Hepatocyte (in vitro differentiated cells): ENCODE measurements around the gene NPNT. TPM values are rescaled to one million over a fixed set of nuclear protein-coding genes. Genes with fewer than 3 reads are reported as not detected.
A peak's percentile ranks its signal among the peaks of the same experiment; 100 is the strongest.

Experiments used
- DNase-seq: peaks from one replicate; pipeline ENCODE4 v3.0.0-alpha.2; 2016; ENCODE audit warnings: low spot score
- H2AFZ ChIP-seq: fragments of 200-600 bp; sonication (generic); 2 replicates; pipeline ENCODE4 v1.6.0; 2016; ENCODE audit warnings: antibody characterized with exemption, mild to moderate bottlenecking
- H3K27ac ChIP-seq: fragments of 200-600 bp; sonication (generic); 2 replicates; pipeline ENCODE4 v1.5.1; 2016; ENCODE audit warnings: mild to moderate bottlenecking
- H3K27me3 ChIP-seq: fragments of 200-600 bp; sonication (generic); 2 replicates; pipeline ENCODE4 v1.6.1; 2016
- H3K36me3 ChIP-seq: fragments of 200-600 bp; sonication (generic); replicated peaks from 2 replicates; pipeline ENCODE4 v1.5.1; 2016; ENCODE audit warnings: low read depth; ENCODE audit not compliant: insufficient read depth
- H3K4me1 ChIP-seq: fragments of 200-600 bp; sonication (generic); 2 replicates; pipeline ENCODE4 v1.5.1; 2016; ENCODE audit warnings: mild to moderate bottlenecking, moderate library complexity; ENCODE audit not compliant: insufficient read depth
- H3K4me2 ChIP-seq: fragments of 200-600 bp; sonication (generic); 2 replicates; pipeline ENCODE4 v1.6.0; 2016
- H3K4me3 ChIP-seq: fragments of 200-600 bp; sonication (generic); 2 replicates; pipeline ENCODE4 v1.5.1; 2016; ENCODE audit warnings: mild to moderate bottlenecking
- H3K79me2 ChIP-seq: fragments of 200-600 bp; sonication (generic); 2 replicates; pipeline ENCODE4 v1.6.0; 2017; ENCODE audit warnings: mild to moderate bottlenecking
- H3K9me2 ChIP-seq: fragments of 200-600 bp; sonication (generic); replicated peaks from 2 replicates; pipeline ENCODE4 v1.6.0; 2017; ENCODE audit warnings: mild to moderate bottlenecking; ENCODE audit not compliant: insufficient read depth
- H3K9me3 ChIP-seq: fragments of 200-600 bp; sonication (generic); 2 replicates; pipeline ENCODE4 v1.5.1; 2016; ENCODE audit warnings: low read depth, mild to moderate bottlenecking
- H4K20me1 ChIP-seq: fragments of 200-600 bp; sonication (generic); 2 replicates; pipeline ENCODE4 v1.6.0; 2016; ENCODE audit warnings: mild to moderate bottlenecking; ENCODE audit not compliant: insufficient read depth, poor library complexity, severe bottlenecking
- EZH2 ChIP-seq: fragments of 200-600 bp; sonication (generic); IDR thresholded peaks from 2 replicates; pipeline ENCODE4 v1.6.1; 2016; ENCODE audit warnings: antibody characterized with exemption, mild to moderate bottlenecking, borderline replicate concordance
- EZH2phosphoT487 ChIP-seq: fragments of 200-600 bp; sonication (generic); IDR thresholded peaks from one replicate; pipeline ENCODE4 v1.6.1; 2018; ENCODE audit warnings: antibody characterized with exemption, mild to moderate bottlenecking, low read depth, moderate library complexity; ENCODE audit not compliant: unreplicated experiment, severe bottlenecking
- WGBS: methylation state at CpG from one replicate; pipeline ENCODE4 v1.1.6; 2016; ENCODE audit warnings: low lambda C conversion rate; ENCODE audit errors: missing lambda C conversion rate; 5-methylcytosine and 5-hydroxymethylcytosine counted together
- polyA plus RNA-seq: library from polyadenylated mRNA; unstranded; fragments of >200 nt; fragmentation: Nextera tagmentation; extraction: Ambion mirVana; gene quantifications from 2 replicates; pipeline ENCODE4 v1.2.1, GENCODE V29; 2016
- total RNA-seq: library from RNA; depleted of rRNA; stranded (reverse); fragments of >200 nt; gene quantifications from 2 replicates; pipeline ENCODE4 v1.2.3, GENCODE V29; 2014
- TF ChIP-seq, protein P1 (sequence below): fragments of 200-600 bp; sonication (generic); IDR thresholded peaks from 2 replicates; pipeline ENCODE4 v1.5.1; 2016; ENCODE audit warnings: antibody characterized with exemption, mild to moderate bottlenecking; ENCODE audit not compliant: poor library complexity

Gene NPNT
- total and polyA plus RNA-seq, 2 experiments from 2014 or later: 228 to 231 TPM

DNA sequence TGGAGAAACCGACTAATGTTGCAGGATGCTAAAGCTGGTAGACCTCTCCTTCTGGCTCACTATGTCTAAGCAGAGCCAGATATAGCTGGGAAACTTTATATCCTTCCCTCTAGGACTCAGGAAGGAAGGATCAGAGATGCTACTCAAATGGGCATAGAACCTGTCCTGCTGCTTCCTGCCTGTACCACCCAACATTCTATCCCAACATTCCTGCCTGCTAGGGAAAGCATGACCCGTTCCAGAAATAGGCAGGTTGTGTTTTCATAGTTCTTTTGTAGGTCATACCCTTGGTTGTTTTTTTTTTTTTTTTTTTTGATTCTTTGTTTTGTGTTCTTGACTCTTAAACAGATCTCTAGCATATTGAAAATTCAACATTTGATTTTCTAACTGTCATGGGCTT is 5.3 kb downstream of the NPNT start:
- no peak overlapping the region for H2AFZ ChIP-seq
- no peak overlapping the region for H3K27ac ChIP-seq

DNA sequence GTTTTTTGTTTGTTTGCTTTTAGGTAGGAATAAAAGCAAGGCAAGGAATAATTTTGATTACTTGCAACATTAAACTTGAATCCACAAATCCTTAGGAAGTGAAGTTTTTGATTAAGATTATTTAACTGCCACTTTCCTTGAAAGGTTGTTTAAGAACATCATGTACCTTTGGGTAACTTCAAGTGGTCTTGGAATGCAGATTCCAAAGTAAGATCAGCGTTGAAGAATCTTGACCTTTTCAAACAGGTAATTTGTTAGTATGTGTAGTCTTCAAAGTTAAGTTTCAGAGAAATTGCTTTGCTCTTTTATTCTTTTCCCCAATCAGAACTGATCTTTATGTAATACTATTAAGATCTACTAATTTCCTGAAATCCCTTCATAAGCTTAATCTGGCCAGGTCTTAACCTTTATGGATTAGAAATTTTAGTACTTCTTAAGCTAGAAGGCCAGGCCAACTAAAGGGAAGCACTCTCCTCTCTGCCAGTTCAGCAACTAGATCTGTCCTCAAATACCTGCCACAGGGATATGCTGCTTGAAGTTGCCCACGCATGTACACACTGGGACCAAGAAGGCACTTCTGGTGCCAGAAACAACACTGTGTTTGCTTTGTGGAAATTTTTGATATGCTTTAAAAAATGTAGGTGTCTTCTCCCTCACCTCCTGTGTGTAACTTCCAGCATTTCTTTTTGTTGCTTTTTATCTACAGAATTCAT is 7.4 kb downstream of the NPNT start:
- no peak for TF ChIP-seq EZH2
- TF ChIP-seq, protein P1, sequence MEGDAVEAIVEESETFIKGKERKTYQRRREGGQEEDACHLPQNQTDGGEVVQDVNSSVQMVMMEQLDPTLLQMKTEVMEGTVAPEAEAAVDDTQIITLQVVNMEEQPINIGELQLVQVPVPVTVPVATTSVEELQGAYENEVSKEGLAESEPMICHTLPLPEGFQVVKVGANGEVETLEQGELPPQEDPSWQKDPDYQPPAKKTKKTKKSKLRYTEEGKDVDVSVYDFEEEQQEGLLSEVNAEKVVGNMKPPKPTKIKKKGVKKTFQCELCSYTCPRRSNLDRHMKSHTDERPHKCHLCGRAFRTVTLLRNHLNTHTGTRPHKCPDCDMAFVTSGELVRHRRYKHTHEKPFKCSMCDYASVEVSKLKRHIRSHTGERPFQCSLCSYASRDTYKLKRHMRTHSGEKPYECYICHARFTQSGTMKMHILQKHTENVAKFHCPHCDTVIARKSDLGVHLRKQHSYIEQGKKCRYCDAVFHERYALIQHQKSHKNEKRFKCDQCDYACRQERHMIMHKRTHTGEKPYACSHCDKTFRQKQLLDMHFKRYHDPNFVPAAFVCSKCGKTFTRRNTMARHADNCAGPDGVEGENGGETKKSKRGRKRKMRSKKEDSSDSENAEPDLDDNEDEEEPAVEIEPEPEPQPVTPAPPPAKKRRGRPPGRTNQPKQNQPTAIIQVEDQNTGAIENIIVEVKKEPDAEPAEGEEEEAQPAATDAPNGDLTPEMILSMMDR: no peak
- no peak for TF ChIP-seq EZH2phosphoT487
- no peak overlapping the region for H3K27ac ChIP-seq

More for the DNA sequence above, 5.3 kb downstream of the NPNT start:
- no peaks in the 10 kb centered on the region for H3K9me2 ChIP-seq
- no peaks in the 10 kb centered on the region for H3K9me3 ChIP-seq
- TF ChIP-seq EZH2: no peak
- TF ChIP-seq, protein P1: no peak
- no peak for TF ChIP-seq EZH2phosphoT487
- peaks cover 15% of the 10 kb centered on the region for H3K4me1 ChIP-seq
- no peak for DNase-seq
- WGBS: 73% methylated on average over 2 of the region's 2 CpGs
- no peaks in the 10 kb centered on the region for H4K20me1 ChIP-seq
- H3K79me2 ChIP-seq: peaks cover 53% of the 10 kb centered on the region
- H3K36me3 ChIP-seq: no peaks in the 10 kb centered on the region
- H3K4me2 ChIP-seq: no peak overlapping the region
- H3K4me3 ChIP-seq: no peak overlapping the region
- peaks cover 5% of the 10 kb centered on the region for H3K27me3 ChIP-seq

DNA sequence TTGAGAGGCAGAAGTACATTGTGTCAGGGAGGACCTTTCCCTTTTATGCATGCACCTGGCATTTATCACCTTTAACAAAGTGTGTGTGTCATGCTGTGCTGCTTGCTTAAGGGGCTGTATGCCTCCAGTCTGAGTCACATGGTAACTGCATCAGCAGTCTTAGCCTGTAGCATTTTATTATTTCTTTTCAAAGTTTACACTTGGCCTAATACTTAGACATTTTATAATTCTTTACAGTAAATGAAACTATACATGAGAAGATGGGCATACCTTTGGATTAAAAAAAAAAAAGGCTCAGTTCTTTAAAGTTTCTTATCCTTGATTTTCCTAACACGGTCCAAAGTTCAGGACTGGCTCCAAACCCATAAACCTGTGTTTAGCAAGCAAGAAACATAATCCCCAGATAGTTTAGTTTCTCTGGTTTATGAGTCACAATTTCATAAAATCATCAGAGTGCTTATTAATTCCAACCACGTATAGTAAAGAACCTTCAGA is 14.6 kb downstream of the NPNT start:
- Histone ChIP-seq H3K27me3 (no peaks in the 10 kb centered on the region), H3K27ac (peak overlapping the region; percentile 59), H3K79me2 (no peaks in the 10 kb centered on the region), H3K4me3 (no peak overlapping the region), H3K4me1 (peaks cover 16% of the 10 kb centered on the region), H2AFZ (no peak overlapping the region), H3K9me3 (no peaks in the 10 kb centered on the region), H3K36me3 (no peaks in the 10 kb centered on the region), H3K4me2 (peak overlapping the region; percentile 10), H3K9me2 (no peaks in the 10 kb centered on the region), H4K20me1 (no peaks in the 10 kb centered on the region)
- TF ChIP-seq EZH2: no peak
- TF ChIP-seq EZH2phosphoT487: no peak
- TF ChIP-seq, protein P1: no peak
- peak; percentile 71 for DNase-seq
- WGBS: 35% methylated on average over 2 of the region's 2 CpGs

More for the DNA sequence above, 7.4 kb downstream of the NPNT start:
- no peak overlapping the region for H3K4me2 ChIP-seq
- H3K9me3 ChIP-seq: no peaks in the 10 kb centered on the region
- H3K4me3 ChIP-seq: no peak overlapping the region
- H2AFZ ChIP-seq: no peak overlapping the region
- H3K9me2 ChIP-seq: no peaks in the 10 kb centered on the region
- peaks cover 8% of the 10 kb centered on the region for H3K4me1 ChIP-seq
- H3K36me3 ChIP-seq: no peaks in the 10 kb centered on the region
- DNase-seq: no peak
- H3K27me3 ChIP-seq: no peaks in the 10 kb centered on the region
- 73% methylated on average over 2 of the region's 2 CpGs for WGBS
- H4K20me1 ChIP-seq: no peaks in the 10 kb centered on the region
- peaks cover 42% of the 10 kb centered on the region for H3K79me2 ChIP-seq
